NCI-H526 (cell line): ENCODE data around the gene SPDYE1.
A peak's percentile ranks its signal among the peaks of the same experiment; 100 is the strongest.

ENCODE experiments used
- DNase-seq, 2 experiments: peaks; one replicate each; lab custom pipeline; 2025; lab: John Stamatoyannopoulos, UW

The SPDYE1 gene

GRCh38 chr7:44044315-44045225 is 46.9 kb downstream of the SPDYE1 start, which contains the start of gene DBNL:
Gene DBNL, plus strand, starts transcription at chr7:44044702. Its CDS starts 36 bp downstream, at chr7:44044738.
- DNase-seq: peak; percentile 44 to 94

- DNase-seq: no peak
Measured at GRCh38 chr7:44045226-44046014, 47.7 kb downstream of the SPDYE1 start.

- DNase-seq: no peak
Measured at GRCh38 chr7:44046321-44047061, 48.8 kb downstream of the SPDYE1 start.

- DNase-seq: no peak
Measured at GRCh38 chr7:44048031-44048795, 50.5 kb downstream of the SPDYE1 start.

- no peak for DNase-seq
Measured at GRCh38 chr7:44050121-44050914, 52.6 kb downstream of the SPDYE1 start.

GRCh38 chr7:44050915-44051560 is 53.3 kb downstream of the SPDYE1 start:
- DNase-seq: no peak

- no peak for DNase-seq
Measured at GRCh38 chr7:44051611-44052220, 54.0 kb downstream of the SPDYE1 start.

- no peak for DNase-seq
Measured at GRCh38 chr7:44052771-44053365, 55.2 kb downstream of the SPDYE1 start.

- DNase-seq: no peak
Measured at GRCh38 chr7:44056681-44057080, 59.0 kb downstream of the SPDYE1 start.

- DNase-seq: no peak
Measured at GRCh38 chr7:44057181-44057848, 59.6 kb downstream of the SPDYE1 start.

- no peak for DNase-seq
Measured at GRCh38 chr7:44057849-44058758, 60.4 kb downstream of the SPDYE1 start.

- DNase-seq: no peak
Measured at GRCh38 chr7:44058759-44059218, 61.1 kb downstream of the SPDYE1 start.

- no peak for DNase-seq
Measured at GRCh38 chr7:44059219-44060090, 61.8 kb downstream of the SPDYE1 start.
